Measurements from ENCODE around the gene IDE. TPM values are rescaled to one million over a fixed set of nuclear protein-coding genes. Genes with fewer than 3 reads are reported as not detected.
"Not testable (repeated sequence)": the region's sequence is repeated elsewhere in the genome, so short reads cannot be mapped to it uniquely, and the experiment has no call there.

IDE gene
- total RNA-seq, 2 donors from 2014 or later = 28.0 to 32.4 TPM

GRCh38 chr10:92418221-92418620 is 155.7 kb downstream of the IDE start:
- Mint-ChIP-seq H3K4me1 (peaks cover 5% of the 10 kb centered on the region), H3K27me3 (peaks cover 42% of the 10 kb centered on the region), H3K36me3 (ENCODE audit: low read depth) (peaks cover 4% of the 10 kb centered on the region), H3K4me3 (no peak overlapping the region), H3K27ac (no peak overlapping the region)
- no peak for DNase-seq
- ATAC-seq = no peak
- no peaks in the 10 kb centered on the region for H3K9me3 ChIP-seq (ENCODE audit: control insufficient read depth, low read length, poor library complexity, severe bottlenecking)

DNA sequence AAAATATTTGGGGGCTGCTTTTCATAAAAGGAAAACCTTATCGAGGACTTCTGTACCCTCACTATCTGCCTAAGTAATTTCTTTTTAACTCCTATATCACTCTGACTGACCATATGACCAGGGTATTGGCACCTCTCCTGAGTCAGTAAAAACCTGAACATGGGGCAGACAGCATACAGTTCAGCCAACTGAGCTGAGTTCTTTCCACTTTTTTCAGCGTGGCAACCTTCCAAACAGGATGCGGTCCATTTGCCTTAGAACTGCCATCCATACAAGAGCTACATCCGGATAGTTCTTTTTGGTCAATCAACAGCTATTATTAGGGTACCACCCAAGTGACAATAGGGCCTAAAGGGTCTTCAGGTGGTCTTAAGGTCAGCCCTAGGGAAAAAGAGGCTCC is 160.4 kb downstream of the IDE start:
- H3K9me3 ChIP-seq (ENCODE audit: control insufficient read depth, low read length, poor library complexity, severe bottlenecking) = no peaks in the 10 kb centered on the region
- Mint-ChIP-seq H3K4me3 (no peak overlapping the region), H3K4me1 (no peaks in the 10 kb centered on the region), H3K36me3 (ENCODE audit: low read depth) (peaks cover 4% of the 10 kb centered on the region), H3K27me3 (peaks cover 29% of the 10 kb centered on the region), H3K27ac (no peak overlapping the region)
- ATAC-seq = no peak
- no peak for DNase-seq

DNA sequence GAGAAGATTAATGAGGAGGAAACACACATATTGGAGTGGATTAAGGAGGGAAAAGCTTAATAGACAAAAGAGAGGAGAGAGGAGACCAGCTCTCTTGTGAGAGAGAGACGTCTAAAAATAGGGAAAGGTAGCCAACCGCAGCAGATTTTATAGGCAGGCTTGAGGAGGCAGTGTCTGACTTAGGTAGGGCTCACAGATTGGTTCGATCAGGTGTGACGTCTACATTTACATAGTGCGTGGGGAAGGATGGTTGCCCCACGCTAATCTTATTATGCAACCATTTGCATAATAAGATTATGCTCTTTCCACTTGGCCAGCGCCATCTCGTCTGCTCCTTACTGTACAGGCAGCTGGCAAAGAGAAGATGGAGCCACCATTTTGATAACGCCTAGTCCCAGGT is 160.9 kb downstream of the IDE start:
- Mint-ChIP-seq H3K36me3 (ENCODE audit: low read depth) (peaks cover 4% of the 10 kb centered on the region), H3K27ac (no peak overlapping the region), H3K27me3 (peaks cover 29% of the 10 kb centered on the region), H3K4me1 (no peaks in the 10 kb centered on the region), H3K4me3 (no peak overlapping the region)
- H3K9me3 ChIP-seq (ENCODE audit: control insufficient read depth, low read length, poor library complexity, severe bottlenecking) = no peaks in the 10 kb centered on the region
- DNase-seq = no peak
- ATAC-seq = no peak

GRCh38 chr10:92411406-92411805 is 162.5 kb downstream of the IDE start:
- no peak for DNase-seq
- H3K4me3 Mint-ChIP-seq = no peak overlapping the region
- ATAC-seq = no peak
- peaks cover 2% of the 10 kb centered on the region for H3K4me1 Mint-ChIP-seq
- H3K9me3 ChIP-seq (ENCODE audit: control insufficient read depth, low read length, poor library complexity, severe bottlenecking) = no peaks in the 10 kb centered on the region
- peaks cover 27% of the 10 kb centered on the region for H3K27me3 Mint-ChIP-seq
- no peak overlapping the region for H3K27ac Mint-ChIP-seq
- no peaks in the 10 kb centered on the region for H3K36me3 Mint-ChIP-seq (ENCODE audit: low read depth)

DNA sequence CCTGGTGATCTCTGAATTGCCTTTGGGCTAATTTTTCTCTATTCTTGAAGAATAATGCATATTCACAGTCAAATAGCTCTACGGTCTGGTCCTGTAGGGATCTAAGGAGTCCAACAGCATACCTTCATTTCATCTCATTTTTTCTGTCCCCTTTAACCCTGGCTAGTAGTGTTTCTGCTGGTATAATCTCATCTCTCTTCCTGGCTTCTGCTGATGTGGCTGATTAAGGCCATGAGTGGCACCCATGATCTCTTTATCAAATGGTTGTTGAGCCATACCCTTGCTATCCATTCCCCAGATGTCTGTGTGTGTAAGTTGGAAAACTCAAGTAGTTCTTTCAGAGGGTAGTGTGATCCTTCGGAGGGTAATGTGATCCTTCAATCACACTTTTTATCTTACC is 163.4 kb downstream of the IDE start:
- no peak for ATAC-seq
- no peak overlapping the region for H3K4me3 Mint-ChIP-seq
- no peaks in the 10 kb centered on the region for H3K36me3 Mint-ChIP-seq (ENCODE audit: low read depth)
- no peak for DNase-seq
- peaks cover 29% of the 10 kb centered on the region for H3K27me3 Mint-ChIP-seq
- H3K4me1 Mint-ChIP-seq = peaks cover 2% of the 10 kb centered on the region
- H3K9me3 ChIP-seq (ENCODE audit: control insufficient read depth, low read length, poor library complexity, severe bottlenecking) = no peaks in the 10 kb centered on the region
- no peak overlapping the region for H3K27ac Mint-ChIP-seq

- Mint-ChIP-seq H3K27ac (no peak overlapping the region), H3K36me3 (ENCODE audit: low read depth) (no peaks in the 10 kb centered on the region), H3K4me1 (peaks cover 2% of the 10 kb centered on the region), H3K4me3 (no peak overlapping the region), H3K27me3 (peaks cover 45% of the 10 kb centered on the region)
- ATAC-seq = no peak
- no peak for DNase-seq
- H3K9me3 ChIP-seq (ENCODE audit: control insufficient read depth, low read length, poor library complexity, severe bottlenecking) = no peaks in the 10 kb centered on the region
Observed at GRCh38 chr10:92408017-92408361, 165.9 kb downstream of the IDE start.

DNA sequence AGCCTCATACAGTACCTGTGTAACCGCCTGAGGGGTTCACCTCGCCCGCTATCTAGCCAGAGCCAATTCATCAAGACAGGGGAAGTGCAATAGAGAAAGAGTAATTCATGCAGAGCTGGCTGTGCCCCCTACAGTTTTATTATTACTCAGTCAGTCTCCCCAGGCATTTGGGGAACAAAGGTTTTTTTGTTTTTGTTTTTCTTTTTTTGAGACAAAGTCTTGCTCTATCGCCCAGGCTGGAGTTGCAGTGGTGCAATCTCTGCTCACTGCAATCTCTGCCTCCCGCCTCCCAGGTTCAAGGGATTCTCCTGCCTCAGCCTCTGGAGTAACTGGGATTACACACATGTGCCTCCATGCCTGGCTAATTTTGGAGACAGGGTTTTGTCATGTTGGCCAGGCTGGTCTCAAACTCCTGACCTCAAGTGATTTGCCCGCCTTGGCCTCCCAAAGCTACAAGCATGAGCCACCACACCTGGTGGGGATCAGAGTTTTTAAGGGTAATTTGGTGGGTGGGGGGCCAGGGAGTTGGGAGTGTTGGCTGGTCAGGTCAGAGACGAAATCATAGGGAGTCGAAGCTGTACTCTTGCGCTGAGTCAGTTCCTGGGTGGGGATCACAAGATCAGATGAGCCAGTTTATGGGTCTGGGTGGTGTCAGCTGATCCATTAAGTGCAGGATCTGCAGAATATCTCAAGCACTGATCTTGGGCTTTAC is 166.4 kb downstream of the IDE start:
- H3K4me3 Mint-ChIP-seq = no peak overlapping the region
- H3K36me3 Mint-ChIP-seq (ENCODE audit: low read depth) = no peaks in the 10 kb centered on the region
- H3K27ac Mint-ChIP-seq = no peak overlapping the region
- no peaks in the 10 kb centered on the region for H3K9me3 ChIP-seq (ENCODE audit: control insufficient read depth, low read length, poor library complexity, severe bottlenecking)
- DNase-seq = no peak
- ATAC-seq = no peak
- H3K4me1 Mint-ChIP-seq = peaks cover 2% of the 10 kb centered on the region
- peaks cover 46% of the 10 kb centered on the region for H3K27me3 Mint-ChIP-seq

DNA sequence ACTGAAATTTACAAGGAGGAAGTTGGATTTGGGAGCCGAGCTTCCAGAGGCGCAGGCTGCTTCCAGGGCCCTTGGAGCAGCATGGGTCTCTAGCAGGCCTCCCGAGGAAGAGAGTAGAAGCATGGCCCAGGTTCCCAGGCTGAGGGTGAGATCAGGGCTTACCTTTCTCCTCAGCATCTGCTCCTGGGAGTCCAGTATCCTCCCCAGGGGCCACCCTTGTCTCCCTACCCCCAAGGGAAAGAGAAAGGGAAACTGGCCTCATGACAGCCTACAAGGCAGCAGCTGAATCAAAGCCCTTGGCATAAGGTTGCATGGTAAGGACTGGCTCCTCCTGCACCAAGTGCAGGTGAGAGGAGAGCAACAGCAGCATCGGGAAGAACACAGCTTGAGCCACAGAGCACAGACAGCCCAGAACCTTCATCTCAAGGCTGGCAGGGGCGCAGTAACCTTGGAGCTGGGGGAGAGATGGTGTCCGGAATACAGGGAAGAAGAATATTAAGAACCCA is 168.4 kb downstream of the IDE start:
- Mint-ChIP-seq H3K27me3 (peaks cover 45% of the 10 kb centered on the region), H3K4me1 (peaks cover 2% of the 10 kb centered on the region), H3K36me3 (ENCODE audit: low read depth) (no peaks in the 10 kb centered on the region), H3K4me3 (no peak overlapping the region), H3K27ac (peak overlapping the region; percentile 35)
- no peaks in the 10 kb centered on the region for H3K9me3 ChIP-seq (ENCODE audit: control insufficient read depth, low read length, poor library complexity, severe bottlenecking)
- ATAC-seq (no peak), DNase-seq (no peak)

GRCh38 chr10:92404612-92405418 is 169.1 kb downstream of the IDE start:
- Mint-ChIP-seq H3K4me3 (no peak overlapping the region), H3K27me3 (peaks cover 40% of the 10 kb centered on the region), H3K27ac (peak overlapping the region; percentile 35), H3K4me1 (peaks cover 2% of the 10 kb centered on the region), H3K36me3 (ENCODE audit: low read depth) (no peaks in the 10 kb centered on the region)
- no peak for ATAC-seq
- DNase-seq = no peak
- no peaks in the 10 kb centered on the region for H3K9me3 ChIP-seq (ENCODE audit: control insufficient read depth, low read length, poor library complexity, severe bottlenecking)

DNA sequence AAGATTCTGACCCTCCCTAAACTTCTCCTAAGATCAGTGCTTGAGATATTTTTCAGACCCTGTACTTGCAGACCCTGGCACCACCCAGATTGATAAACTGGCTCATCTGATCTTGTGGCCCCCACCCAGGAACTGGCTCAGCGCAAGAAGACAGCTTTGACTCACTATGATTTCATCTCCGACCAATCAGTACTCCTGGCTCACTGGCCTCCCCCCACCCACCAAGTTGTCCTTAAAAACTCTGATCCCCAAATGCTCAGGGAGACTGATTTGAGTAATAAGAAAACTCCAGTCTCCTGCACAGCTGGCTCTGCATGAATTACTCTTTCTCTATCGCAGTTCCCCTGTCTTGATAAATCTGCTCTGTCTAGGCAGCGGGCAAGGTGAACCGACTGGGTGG is 171.7 kb downstream of the IDE start:
- not testable (repeated sequence) for H3K4me3 Mint-ChIP-seq; DNase-seq; H3K4me1 Mint-ChIP-seq; ATAC-seq; H3K36me3 Mint-ChIP-seq (ENCODE audit: low read depth); H3K27ac Mint-ChIP-seq; H3K9me3 ChIP-seq (ENCODE audit: control insufficient read depth, low read length, poor library complexity, severe bottlenecking)
- H3K27me3 Mint-ChIP-seq = peaks cover 28% of the 10 kb centered on the region

Other genes with a start within 250 kb of the IDE start
- gene KIF11, start 19.0 kb upstream of the IDE start, total RNA-seq = 1 to 10 TPM; 1.0 to 1.3 TPM
- gene HHEX, start 115.9 kb upstream of the IDE start, total RNA-seq = 1 to 10 TPM; 3.9 to 4.9 TPM

All from T-helper 17 cell (primary cell).